Endothelial cell of umbilical vein (primary cell): Measurements from ENCODE around the gene DUSP2. TPM values are rescaled to one million over a fixed set of nuclear protein-coding genes. Genes with fewer than 3 reads are reported as not detected.

ENCODE experiments used
- BruUV-seq: library from RNA; stranded (reverse); fragments of 400-500 nt; replicated peaks from 2 replicates; lab custom pipeline; 2021; lab: Mats Ljungman, UMichigan
- CTCF ChIA-PET: fragments of 300-600, 350-600 bp; sonication (Branson Sonifier 250); formaldehyde crosslinking; loops from one replicate; lab custom pipeline; 2021; ENCODE audit warnings: antibody characterized with exemption, inconsistent platforms; lab: Charles Lee
- POLR2A ChIA-PET: fragments of 300-600, 350-600 bp; sonication (Branson Sonifier 250); formaldehyde crosslinking; loops from one replicate; lab custom pipeline; 2021; ENCODE audit warnings: antibody characterized with exemption, inconsistent platforms; lab: Charles Lee
- DNase-seq: peaks from one replicate; pipeline ENCODE4 v3.0.0-alpha.2; 2011; ENCODE audit warnings: low read depth, low spot score
- FAIRE-seq: peaks from 2 replicates; lab custom pipeline; 2011; peaks lifted over from hg19 to GRCh38; lab: Jason Lieb, UNC
- H2AFZ ChIP-seq: 2 replicates; pipeline ENCODE4 v1.6.0; 2012; ENCODE audit warnings: low read depth, low read length, control low read depth, inconsistent platforms
- H3K27ac ChIP-seq: 2 replicates; pipeline ENCODE4 v1.5.1; 2011; ENCODE audit warnings: low read depth, mild to moderate bottlenecking, control low read depth, low read length, moderate library complexity; ENCODE audit not compliant: insufficient read depth
- H3K27me3 ChIP-seq, 2 experiments: 2 replicates each; pipeline versions ENCODE4 v1.6.0 to v1.6.1; 2011; ENCODE audit warnings: low read length in 2 of 2, mixed read lengths in 1 of 2; ENCODE audit not compliant: control insufficient read depth in 2 of 2, insufficient read depth in 2 of 2
- H3K36me3 ChIP-seq, 2 experiments: 2 replicates in 1 of 2; 3 replicates in 1 of 2; pipeline ENCODE4 v1.5.1; 2011; ENCODE audit warnings: low read length in 2 of 2, mild to moderate bottlenecking in 1 of 2, moderate library complexity in 1 of 2; ENCODE audit not compliant: control insufficient read depth in 2 of 2, insufficient read depth in 2 of 2; ENCODE audit errors: extremely low read depth in 1 of 2
- H3K4me1 ChIP-seq: 3 replicates; pipeline ENCODE4 v1.5.1; 2011; ENCODE audit warnings: mild to moderate bottlenecking, low read length; ENCODE audit not compliant: control insufficient read depth, insufficient read depth; ENCODE audit errors: extremely low read depth
- H3K4me2 ChIP-seq: 2 replicates; pipeline ENCODE4 v1.6.1; 2011; ENCODE audit warnings: low read length, control low read depth, mixed read lengths; ENCODE audit not compliant: insufficient read depth
- H3K4me3 ChIP-seq, 3 experiments: fragments of 200-600 bp in 1 of 3; sonication (generic), shearing (Covaris generic) in 1 of 3; replicated peaks in 1 of 3; 2 replicates each; pipeline ENCODE4 v1.5.1; 2011 to 2016; ENCODE audit warnings: control low read depth in 3 of 3, low read length in 3 of 3, mild to moderate bottlenecking in 2 of 3, inconsistent platforms in 1 of 3, low read depth in 1 of 3, moderate library complexity in 1 of 3; ENCODE audit not compliant: insufficient read depth in 1 of 3
- H3K79me2 ChIP-seq: 2 replicates; pipeline ENCODE4 v1.6.0; 2012; ENCODE audit warnings: low read length, inconsistent platforms; ENCODE audit not compliant: control insufficient read depth, insufficient read depth
- H3K9ac ChIP-seq: replicated peaks from 2 replicates; pipeline ENCODE3; 2011; ENCODE audit warnings: low read length, control low read depth; ENCODE audit not compliant: insufficient read depth; ENCODE audit errors: extremely low read depth
- H3K9me1 ChIP-seq: replicated peaks from 3 replicates; pipeline ENCODE4 v1.6.0; 2011; ENCODE audit warnings: mild to moderate bottlenecking, low read length; ENCODE audit not compliant: control insufficient read depth, insufficient read depth; ENCODE audit errors: extremely low read depth
- H3K9me3 ChIP-seq: replicated peaks from 2 replicates; pipeline ENCODE4 v1.5.1; 2012; ENCODE audit warnings: low read length, inconsistent platforms; ENCODE audit not compliant: control insufficient read depth, insufficient read depth
- H4K20me1 ChIP-seq: replicated peaks from 2 replicates; pipeline ENCODE3; 2011; ENCODE audit warnings: mild to moderate bottlenecking, low read length; ENCODE audit not compliant: control insufficient read depth, insufficient read depth; ENCODE audit errors: extremely low read depth
- EZH2 ChIP-seq: IDR thresholded peaks from 2 replicates; pipeline ENCODE4 v1.6.1; 2012; ENCODE audit warnings: borderline replicate concordance, low read depth, mild to moderate bottlenecking, moderate library complexity, low read length, inconsistent platforms; ENCODE audit not compliant: severe bottlenecking
- FOS ChIP-seq: IDR thresholded peaks from 2 replicates; pipeline ENCODE4 v1.6.1; 2011; ENCODE audit warnings: mild to moderate bottlenecking, low read length, moderate library complexity, borderline replicate concordance; ENCODE audit not compliant: insufficient read depth
- GATA2 ChIP-seq: IDR thresholded peaks from 2 replicates; pipeline ENCODE4 v1.7.0; 2011; ENCODE audit warnings: low read depth, mild to moderate bottlenecking, moderate library complexity, mixed read lengths, low read length; ENCODE audit not compliant: insufficient read length, insufficient read depth
- JUN ChIP-seq: IDR thresholded peaks from 2 replicates; pipeline ENCODE4 v1.6.1; 2011; ENCODE audit warnings: borderline replicate concordance, low read depth; ENCODE audit not compliant: insufficient read length, insufficient read depth
- MYC ChIP-seq: IDR thresholded peaks from one replicate; pipeline ENCODE4 v1.6.1; 2011; ENCODE audit warnings: mild to moderate bottlenecking, low read depth, low read length
- POLR2A ChIP-seq: IDR thresholded peaks from 2 replicates; pipeline ENCODE4 v1.6.1; 2012; ENCODE audit warnings: low read depth, mild to moderate bottlenecking, control low read depth, low read length
- POLR2AphosphoS5 ChIP-seq: IDR thresholded peaks from 2 replicates; pipeline ENCODE4 v1.6.1; 2012; ENCODE audit warnings: low read depth, mild to moderate bottlenecking, control low read depth, low read length, moderate library complexity; ENCODE audit not compliant: insufficient read depth
- dilution Hi-C: fragments of 300-500 bp; cut with MboI; formaldehyde crosslinking; loops from one replicate; pipeline ENCODE4 v1.15.0; 2019; ENCODE audit warnings: low sequenced_read_pairs; ENCODE audit not compliant: extremely low pct_ligation_motif_present
- intact Hi-C: fragments of 100-400 bp; cut with micrococcal nuclease; formaldehyde crosslinking; loops from one replicate; pipeline ENCODE4 v1.10.0; 2022
- polyA plus RNA-seq, 4 experiments: library from polyadenylated mRNA; depleted of rRNA in 3 of 4; stranded (reverse) in 3 of 4; unstranded in 1 of 4; fragments of >200 nt; gene quantifications; 2 replicates each; pipeline versions ENCODE4 v1.2.1 to v1.2.3, GENCODE V29; 2011 to 2012; ENCODE audit warnings: missing spikeins in 1 of 4
- total RNA-seq: library from RNA; stranded (reverse); gene quantifications from 2 replicates; pipeline ENCODE4 v1.2.3, GENCODE V29; 2021
- TF ChIP-seq, protein P1 (sequence below): IDR thresholded peaks from 2 replicates; pipeline ENCODE4 v1.6.1; 2011; ENCODE audit not compliant: insufficient read depth, insufficient read length
- TF ChIP-seq, protein P2 (sequence below), 2 donors: IDR thresholded peaks; 1 replicate in 1 of 2; 2 replicates in 1 of 2; pipeline ENCODE4 v1.5.1; 2011; ENCODE audit warnings: low read length in 2 of 2, mild to moderate bottlenecking in 2 of 2, moderate library complexity in 2 of 2, control low read depth in 1 of 2, inconsistent platforms in 1 of 2, low read depth in 1 of 2; ENCODE audit not compliant: insufficient read depth in 1 of 2; ENCODE audit errors: extremely low read depth in 1 of 2

The DUSP2 gene
- total and polyA plus RNA-seq, 2 donors (not counting 3 experiments of a cell fraction or from before 2014, with no cell fraction given), result 0.33 TPM

DNA sequence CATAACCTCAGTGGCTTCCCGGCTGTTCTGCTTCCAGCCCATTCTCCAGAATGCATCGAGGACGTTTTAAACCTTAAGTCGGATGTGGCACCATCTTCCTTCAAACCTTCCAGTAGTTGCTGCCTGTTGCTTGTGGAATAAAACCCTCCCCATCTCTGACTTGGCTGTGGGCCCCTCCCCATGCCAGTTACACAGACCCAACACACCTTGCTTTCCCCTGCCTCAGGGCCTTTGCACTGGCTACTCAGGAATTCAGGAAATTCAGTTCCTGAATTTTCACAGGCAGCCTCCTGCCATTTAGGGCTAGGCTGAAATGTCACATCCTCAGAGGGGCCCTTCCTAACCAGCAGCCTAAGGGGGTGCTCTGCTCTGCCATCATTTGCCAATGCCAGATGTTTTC, 23.8 kb downstream of the DUSP2 start:
- no peak for DNase-seq
- BruUV-seq, result no TSS peak
- Histone ChIP-seq H3K79me2 (no peaks in the 10 kb centered on the region), H3K4me3 (no peak overlapping the region), H3K9me1 (no peaks in the 10 kb centered on the region), H3K27me3 (peaks cover 0 to 4% of the 10 kb centered on the region in 2 experiments), H3K9ac (no peak overlapping the region), H3K27ac (no peak overlapping the region), H3K4me1 (no peaks in the 10 kb centered on the region), H4K20me1 (no peaks in the 10 kb centered on the region), H3K4me2 (no peak overlapping the region), H3K36me3 (no peaks in the 10 kb centered on the region), H3K9me3 (no peaks in the 10 kb centered on the region), H2AFZ (no peak overlapping the region)
- CTCF ChIA-PET, result interaction anchor here (1.5 kb wide), 1 partner anchor 53 kb away, joined by 4 read pairs; no protein-coding TSS in a partner anchor
- dilution Hi-C loops (no loop called here), intact Hi-C loops (no loop called here)
- FAIRE-seq, result no peak
- POLR2A ChIA-PET, result no interaction called here
- TF ChIP-seq EZH2, result no peak
- TF ChIP-seq GATA2, result no peak
- TF ChIP-seq MYC, result no peak
- no peak for TF ChIP-seq JUN
- no peak for TF ChIP-seq FOS
- TF ChIP-seq POLR2A, result no peak
- TF ChIP-seq POLR2AphosphoS5, result no peak
- TF ChIP-seq, protein P1, sequence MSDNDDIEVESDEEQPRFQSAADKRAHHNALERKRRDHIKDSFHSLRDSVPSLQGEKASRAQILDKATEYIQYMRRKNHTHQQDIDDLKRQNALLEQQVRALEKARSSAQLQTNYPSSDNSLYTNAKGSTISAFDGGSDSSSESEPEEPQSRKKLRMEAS, result no peak
- TF ChIP-seq, protein P2, sequence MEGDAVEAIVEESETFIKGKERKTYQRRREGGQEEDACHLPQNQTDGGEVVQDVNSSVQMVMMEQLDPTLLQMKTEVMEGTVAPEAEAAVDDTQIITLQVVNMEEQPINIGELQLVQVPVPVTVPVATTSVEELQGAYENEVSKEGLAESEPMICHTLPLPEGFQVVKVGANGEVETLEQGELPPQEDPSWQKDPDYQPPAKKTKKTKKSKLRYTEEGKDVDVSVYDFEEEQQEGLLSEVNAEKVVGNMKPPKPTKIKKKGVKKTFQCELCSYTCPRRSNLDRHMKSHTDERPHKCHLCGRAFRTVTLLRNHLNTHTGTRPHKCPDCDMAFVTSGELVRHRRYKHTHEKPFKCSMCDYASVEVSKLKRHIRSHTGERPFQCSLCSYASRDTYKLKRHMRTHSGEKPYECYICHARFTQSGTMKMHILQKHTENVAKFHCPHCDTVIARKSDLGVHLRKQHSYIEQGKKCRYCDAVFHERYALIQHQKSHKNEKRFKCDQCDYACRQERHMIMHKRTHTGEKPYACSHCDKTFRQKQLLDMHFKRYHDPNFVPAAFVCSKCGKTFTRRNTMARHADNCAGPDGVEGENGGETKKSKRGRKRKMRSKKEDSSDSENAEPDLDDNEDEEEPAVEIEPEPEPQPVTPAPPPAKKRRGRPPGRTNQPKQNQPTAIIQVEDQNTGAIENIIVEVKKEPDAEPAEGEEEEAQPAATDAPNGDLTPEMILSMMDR (IDR thresholded peaks at IDR 0.05; ENCODE audit: extremely low read depth in 1 of 2, insufficient read depth in 1 of 2, low read depth in 1 of 2, low read length in 2 of 2), result no peak
